Hematopoietic multipotent progenitor cell (in vitro differentiated cells): ENCODE measurements around the gene USB1. TPM values are rescaled to one million over a fixed set of nuclear protein-coding genes. Genes with fewer than 3 reads are reported as not detected.
"Not testable (repeated sequence)": the region's sequence is repeated elsewhere in the genome, so short reads cannot be mapped to it uniquely, and the experiment has no call there.

Experiments used
- DNase-seq, 3 donors: peaks; one replicate each; pipeline ENCODE4 v3.0.0-alpha.2; 2011 to 2015; ENCODE audit warnings: low read depth in 2 of 3, low spot score in 2 of 3
- total RNA-seq: library from RNA; depleted of rRNA; stranded (reverse); fragments of >200 nt; gene quantifications from one replicate; pipeline ENCODE4 v1.2.3, GENCODE V29; 2012

USB1 gene
- total RNA-seq, 1 donor: 33.7 TPM

DNA sequence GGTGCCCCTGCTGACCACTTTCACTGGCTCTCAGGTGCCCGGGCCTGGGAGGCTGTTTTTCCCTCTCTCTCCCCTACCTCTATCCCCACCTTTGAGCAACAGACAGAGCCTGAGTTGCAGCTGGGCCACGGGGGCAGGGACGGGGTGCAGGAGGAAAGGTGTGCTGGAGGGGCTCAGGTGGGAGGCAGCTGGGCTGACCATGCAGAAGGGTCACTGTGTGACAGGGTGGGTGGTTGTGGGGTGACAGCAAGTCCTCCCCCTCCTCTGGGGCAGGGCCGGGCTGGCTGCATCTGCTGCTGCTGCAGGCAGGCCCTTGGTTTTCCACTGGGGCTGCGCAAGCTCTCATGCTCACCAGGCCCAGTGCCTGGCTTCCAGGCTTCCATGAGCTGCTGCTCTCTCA is 7.3 kb upstream of the USB1 start:
- no peak for DNase-seq

- DNase-seq: no peak
These were observed 6.8 kb upstream of the USB1 start for GRCh38 chr16:57994361-57994760.

- peak in 2 of 3 donors; percentile 67 to 77 for DNase-seq
These were observed 6.4 kb upstream of the USB1 start for GRCh38 chr16:57994778-57995177.

DNA sequence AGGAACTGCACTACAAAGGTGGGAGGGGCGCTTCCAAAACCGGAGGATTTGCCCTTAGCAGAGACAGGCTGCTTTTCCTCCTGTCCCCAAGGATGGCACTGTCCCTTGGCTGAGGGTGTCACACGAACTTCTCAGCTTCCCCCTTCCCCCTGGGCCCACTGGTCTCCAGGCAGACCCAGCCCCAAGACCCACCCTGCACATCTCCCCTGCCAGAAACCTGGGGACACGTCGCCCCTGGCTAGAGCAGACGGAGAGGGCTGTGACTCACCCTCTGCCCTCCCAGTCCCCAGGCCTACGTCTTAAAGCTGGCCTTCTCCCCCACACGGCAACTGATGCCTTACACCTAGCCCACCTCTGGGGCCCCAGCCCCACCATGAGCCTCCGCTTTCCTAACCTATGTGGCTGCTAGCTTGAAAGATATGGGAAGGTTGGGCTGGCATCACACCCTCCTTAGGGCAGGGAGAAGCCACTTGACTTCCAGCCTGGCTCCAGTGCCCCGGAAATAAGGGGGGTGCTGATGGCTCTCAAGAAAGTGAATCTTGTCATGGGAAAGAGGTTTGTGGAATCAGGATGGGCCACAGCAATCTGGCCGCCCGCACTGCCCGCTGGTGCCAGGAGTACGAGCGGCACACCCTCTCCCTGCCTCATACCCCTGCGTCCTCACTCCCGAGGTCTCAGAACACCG is 5.3 kb upstream of the USB1 start:
- no peak for DNase-seq

GRCh38 chr16:57996406-57997175 is 4.6 kb upstream of the USB1 start:
- DNase-seq: no peak

DNA sequence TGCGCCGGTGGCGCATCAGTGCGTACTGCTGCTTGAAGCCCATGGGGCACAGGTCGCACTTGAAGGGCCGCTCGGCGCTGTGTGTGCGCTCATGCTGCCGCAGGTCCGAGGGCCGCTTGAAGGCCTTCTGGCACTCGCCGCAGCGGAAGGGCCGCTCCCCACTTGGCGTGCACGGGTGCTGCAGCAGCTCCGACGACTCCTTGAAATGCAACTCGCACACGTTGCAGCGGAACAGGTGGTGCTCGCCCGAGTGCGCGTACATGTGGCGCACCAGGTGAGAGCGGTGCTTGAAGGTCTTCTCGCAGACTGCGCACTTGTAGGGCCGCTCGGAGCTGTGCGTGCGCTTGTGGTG is 4.1 kb upstream of the USB1 start:
- no peak for DNase-seq

GRCh38 chr16:57997528-57998265 is 3.5 kb upstream of the USB1 start:
- DNase-seq: no peak

- DNase-seq: no peak
These were observed 2.7 kb upstream of the USB1 start for GRCh38 chr16:57998486-57998885.

GRCh38 chr16:57998992-57999365 is 2.2 kb upstream of the USB1 start:
- no peak for DNase-seq

DNA sequence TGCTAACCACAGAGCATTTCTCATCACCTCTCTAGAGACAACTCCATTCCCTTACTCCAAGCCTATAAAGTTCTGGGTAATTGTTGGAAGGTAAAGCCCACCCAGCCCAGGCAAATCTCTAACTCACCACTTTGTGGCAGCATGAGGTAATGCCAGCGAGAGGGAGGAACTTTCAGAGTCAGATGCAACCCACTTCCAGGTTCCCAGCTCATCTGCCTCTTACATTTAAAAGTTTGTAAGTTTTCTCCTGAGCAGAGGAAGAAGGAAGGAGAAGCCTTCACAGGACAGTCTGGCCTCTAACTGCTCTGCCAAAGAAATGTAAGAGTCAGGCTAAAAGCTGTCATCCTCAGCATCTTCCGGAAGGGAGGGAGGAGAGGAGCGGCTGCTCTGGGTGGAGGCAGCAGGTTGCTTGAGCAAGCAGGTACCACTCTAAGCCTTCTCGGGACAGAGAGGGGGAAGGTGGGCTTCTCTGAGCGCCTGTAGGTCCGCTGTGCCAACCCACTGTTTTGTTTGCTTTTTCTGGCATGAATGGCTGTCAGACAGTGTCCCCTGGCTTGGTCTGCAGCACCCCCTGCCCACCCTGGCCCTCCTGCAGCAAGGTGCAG is 1.7 kb upstream of the USB1 start:
- DNase-seq: peak in 2 of 3 donors; percentile 41 to 56

DNA sequence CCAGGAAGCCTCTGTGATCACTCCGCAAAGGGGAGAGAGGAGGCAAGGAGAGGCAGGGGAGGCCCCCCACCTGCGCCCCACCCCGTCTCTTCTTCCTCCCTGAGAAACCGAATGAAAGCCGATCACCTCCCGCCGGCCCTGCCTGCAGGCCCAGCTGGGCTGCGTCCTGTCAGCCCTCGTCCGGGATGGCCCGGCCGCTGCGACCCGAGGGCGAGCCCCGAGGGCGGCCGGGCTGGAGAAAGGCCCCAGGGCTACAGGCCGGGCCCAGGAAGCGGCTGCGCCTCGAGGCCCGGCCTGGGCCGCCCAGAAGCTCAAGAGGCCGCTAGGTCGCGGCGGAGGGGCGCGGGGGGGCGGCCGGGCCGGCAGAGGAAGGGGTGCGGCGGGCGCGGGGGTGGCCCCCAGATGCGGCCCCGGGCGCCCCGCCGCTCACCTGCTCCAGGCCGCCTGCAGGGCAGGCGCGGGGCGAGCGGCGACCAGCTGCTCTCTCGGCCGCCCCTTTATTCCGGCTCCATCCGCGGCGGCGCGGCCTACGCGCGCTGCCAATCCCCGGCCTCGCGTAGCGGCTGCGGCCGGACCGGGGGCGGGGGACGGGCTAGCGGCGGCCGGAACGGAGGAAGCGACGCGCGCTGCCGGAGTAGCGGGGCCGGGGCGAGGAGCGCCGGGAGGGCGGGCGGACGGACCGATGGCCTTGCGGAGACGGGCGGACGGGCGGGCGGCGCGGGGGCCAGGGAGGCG is 1.1 kb upstream of the USB1 start, which contains the start of gene ZNF319:
Gene ZNF319 (minus strand): TSS at position 702 of the 735 bp plus-strand sequence. CDS start 2,407 bp downstream, outside the sequence.
- DNase-seq: peak in 1 of 3 donors; percentile 41

GRCh38 chr16:58001781-58002415 is 691 bp downstream of the USB1 start:
- no peak for DNase-seq

DNA sequence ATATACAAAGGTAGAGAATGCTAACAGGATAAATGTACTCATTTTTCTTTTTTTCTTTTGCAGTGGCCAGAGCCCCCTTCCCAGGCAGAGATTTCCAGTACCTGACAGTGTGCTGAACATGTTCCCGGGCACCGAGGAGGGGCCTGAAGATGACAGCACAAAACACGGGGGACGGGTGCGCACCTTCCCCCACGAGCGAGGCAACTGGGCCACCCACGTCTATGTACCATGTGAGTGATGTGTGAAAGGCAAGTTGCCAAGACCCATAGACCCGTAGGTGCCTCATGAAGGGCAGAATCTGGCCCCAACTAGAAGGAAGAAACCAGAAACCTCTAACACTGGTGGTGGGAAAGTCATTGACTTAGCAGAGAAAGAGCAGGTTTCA is 1.2 kb downstream of the USB1 start:
- no peak for DNase-seq

- DNase-seq: no peak
These were observed 1.7 kb downstream of the USB1 start for GRCh38 chr16:58002936-58003335.

DNA sequence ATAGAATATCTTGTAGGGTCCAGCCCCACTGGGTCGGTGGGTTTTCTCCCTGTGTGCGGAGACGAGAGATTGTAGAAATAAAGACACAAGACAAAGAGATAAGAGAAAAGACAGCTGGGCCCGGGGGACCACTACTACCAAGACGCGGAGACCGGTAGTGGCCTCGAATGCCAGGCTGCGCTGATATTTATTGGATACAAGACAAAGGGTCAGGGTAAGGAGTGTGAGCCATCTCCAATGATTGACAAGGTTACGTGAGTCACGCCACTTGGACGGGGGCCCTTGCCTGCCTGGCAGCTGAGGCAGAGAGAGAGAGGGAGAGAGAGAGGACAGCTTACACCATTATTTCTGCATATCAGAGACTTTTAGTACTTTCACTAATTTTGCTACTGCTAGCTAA is 3.5 kb downstream of the USB1 start:
- not testable (repeated sequence) for DNase-seq

GRCh38 chr16:58009856-58010416 is 8.7 kb downstream of the USB1 start:
- DNase-seq: no peak

DNA sequence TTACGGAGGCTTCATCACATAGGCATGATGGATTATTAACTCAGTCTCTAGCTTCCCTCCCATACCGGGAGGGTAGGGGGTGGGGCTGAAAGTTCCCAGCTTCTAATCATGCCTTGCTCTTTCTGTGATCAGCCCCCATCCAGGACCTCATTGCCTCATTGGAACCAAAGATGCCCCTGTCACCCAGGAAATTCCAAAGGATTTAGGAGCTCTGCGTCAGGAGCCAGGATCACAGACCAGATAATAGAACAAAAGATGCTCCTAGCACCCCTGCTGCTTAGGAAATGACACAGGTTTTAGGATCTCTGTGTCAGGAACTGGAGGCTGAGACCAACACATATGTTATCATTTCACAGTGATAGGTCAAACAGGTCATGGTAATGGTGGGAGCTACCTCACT is 9.7 kb downstream of the USB1 start:
- no peak for DNase-seq

GRCh38 chr16:58011652-58012051 is 10.4 kb downstream of the USB1 start:
- no peak for DNase-seq

- no peak for DNase-seq
These were observed 11.3 kb downstream of the USB1 start for GRCh38 chr16:58012481-58012880.
